ENCODE data around the gene CAMK1G.

Gene CAMK1G

DNA sequence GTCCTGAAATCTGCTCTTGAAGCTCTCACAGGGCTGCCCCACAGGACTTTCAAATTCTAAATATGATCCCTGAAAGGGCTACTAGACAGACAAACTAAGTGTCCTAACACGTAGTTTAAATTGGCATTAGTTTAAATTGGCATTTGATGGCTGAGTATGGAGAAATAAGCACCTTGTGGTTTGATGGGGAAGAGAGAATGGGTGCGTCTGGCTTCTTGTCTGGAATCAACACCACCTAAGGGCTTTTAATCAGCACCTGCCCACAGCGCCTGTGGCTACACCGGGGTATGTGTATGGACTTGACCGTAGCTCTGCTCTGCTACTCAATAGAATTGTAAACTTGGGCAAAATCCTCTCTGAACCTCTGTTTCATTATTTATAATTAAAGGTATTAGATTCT is 74.4 kb downstream of the CAMK1G start:
- in situ Hi-C loops (cut with MboI; ENCODE audit: low sequenced_read_pairs), result no loop called here

DNA sequence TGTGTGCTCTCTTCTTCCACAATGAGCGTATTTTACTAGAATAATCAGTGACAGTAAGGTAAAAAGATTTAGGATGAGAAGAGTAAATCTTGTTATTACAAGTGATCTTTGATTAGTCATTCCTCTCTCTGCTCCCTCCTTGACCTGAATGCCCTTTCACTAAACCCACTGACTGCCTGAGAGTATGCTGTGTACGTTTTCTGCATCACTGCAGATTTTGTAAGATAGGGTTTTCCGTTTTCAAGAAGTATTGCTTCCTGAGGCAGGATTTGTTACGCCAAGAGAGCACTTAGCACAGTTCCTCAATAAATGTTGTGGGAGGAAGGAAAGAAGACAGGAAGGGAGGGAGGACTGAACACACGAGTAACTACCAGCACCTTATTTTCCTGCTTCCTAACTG is 76.4 kb downstream of the CAMK1G start:
- in situ Hi-C loops (cut with MboI; ENCODE audit: low sequenced_read_pairs), result no loop called here

DNA sequence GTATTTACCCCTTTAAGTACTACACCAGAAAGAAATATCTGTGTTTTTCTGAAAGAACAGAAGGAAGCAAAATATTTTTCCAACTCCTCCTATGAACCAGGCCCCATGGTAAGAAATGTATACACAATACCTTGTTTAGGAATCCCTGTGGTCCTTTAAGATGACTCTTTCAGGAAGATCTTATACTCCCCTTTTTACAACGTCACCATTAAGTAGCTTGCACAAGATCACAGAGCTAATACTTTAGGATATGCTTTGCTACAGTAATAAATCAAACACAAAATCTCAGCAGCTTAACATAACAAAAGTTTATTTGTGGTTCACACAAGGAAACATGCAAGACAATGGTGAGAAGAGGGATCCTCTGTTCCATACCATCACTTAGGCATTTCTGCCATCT is 77.6 kb downstream of the CAMK1G start:
- in situ Hi-C loops (cut with MboI; ENCODE audit: low sequenced_read_pairs), result no loop called here

GRCh38 chr1:209662879-209663327 is 79.4 kb downstream of the CAMK1G start:
- in situ Hi-C loops (cut with MboI; ENCODE audit: low sequenced_read_pairs), result no loop called here
